HepG2 (cell line): ENCODE measurements around the gene ABHD12. TPM values are rescaled to one million over a fixed set of nuclear protein-coding genes. Genes with fewer than 3 reads are reported as not detected.
A peak's percentile ranks its signal among the peaks of the same experiment; 100 is the strongest.

ENCODE experiments used
- ADNP ChIP-seq: sonication (generic); formaldehyde crosslinking; IDR thresholded peaks from 2 replicates; pipeline ENCODE4 v1.4.0; 2020; ENCODE audit warnings: missing genetic modification reagents
- ARNT ChIP-seq: fragments of 450-650 bp; IDR thresholded peaks from 2 replicates; pipeline ENCODE4 v1.6.1; 2017
- ELF3 ChIP-seq: IDR thresholded peaks from 2 replicates; pipeline ENCODE4 v1.6.1; 2016; ENCODE audit warnings: missing genetic modification reagents, missing compliant biosample characterization
- IRX3 ChIP-seq: sonication (generic); formaldehyde crosslinking; IDR thresholded peaks from 2 replicates; pipeline ENCODE4 v1.8.1; 2023; ENCODE audit warnings: mild to moderate bottlenecking, low read depth, missing genetic modification reagents, borderline replicate concordance
- LCORL ChIP-seq, 2 experiments: fragments of 450-650 bp in 1 of 2; sonication (generic) in 1 of 2; formaldehyde crosslinking in 1 of 2; IDR thresholded peaks; 2 replicates each; pipeline versions ENCODE4 v1.5.0 to v1.6.1; 2017 to 2020; ENCODE audit warnings: antibody characterized with exemption in 1 of 2, missing genetic modification reagents in 1 of 2
- NRL ChIP-seq: sonication (generic); formaldehyde crosslinking; IDR thresholded peaks from 2 replicates; pipeline ENCODE4 v1.5.0; 2020; ENCODE audit warnings: missing genetic modification reagents, mild to moderate bottlenecking, moderate library complexity, borderline replicate concordance
- SMC3 ChIP-seq: IDR thresholded peaks from 2 replicates; pipeline ENCODE4 v1.6.1; 2011; ENCODE audit warnings: low read length, improper control_type of control experiment
- SP1 ChIP-seq, 2 experiments: fragments of 450-650 bp in 1 of 2; sonication (generic) in 1 of 2; formaldehyde crosslinking in 1 of 2; IDR thresholded peaks; 2 replicates each; pipeline versions ENCODE4 v1.4.0 to v1.6.1; 2016 to 2020; ENCODE audit warnings: missing genetic modification reagents in 1 of 2
- THYN1 ChIP-seq: sonication (generic); formaldehyde crosslinking; IDR thresholded peaks from 2 replicates; pipeline ENCODE4 v1.8.1; 2023; ENCODE audit warnings: low read depth, mild to moderate bottlenecking, moderate library complexity, missing genetic modification reagents, borderline replicate concordance
- UBTF ChIP-seq: sonication (generic); formaldehyde crosslinking; IDR thresholded peaks from 2 replicates; pipeline ENCODE4 v1.4.0; 2020; ENCODE audit warnings: mild to moderate bottlenecking, missing genetic modification reagents
- ZFP36 ChIP-seq: fragments of 150-350 bp; IDR thresholded peaks from 2 replicates; pipeline ENCODE4 v1.6.1; 2018; ENCODE audit warnings: borderline replicate concordance, low read length, low read depth; ENCODE audit not compliant: partially characterized antibody
- ZNF256 ChIP-seq: sonication (generic); formaldehyde crosslinking; conservative IDR thresholded peaks from 2 replicates; pipeline ENCODE4 v1.4.0; 2020; ENCODE audit warnings: missing genetic modification reagents
- ZNF333 ChIP-seq: sonication (generic); formaldehyde crosslinking; IDR thresholded peaks from 2 replicates; pipeline ENCODE4 v1.4.0; 2020; ENCODE audit warnings: mild to moderate bottlenecking, missing genetic modification reagents, borderline replicate concordance
- ZNF33A ChIP-seq: sonication (generic); formaldehyde crosslinking; IDR thresholded peaks from 2 replicates; pipeline ENCODE4 v1.5.1; 2020; ENCODE audit warnings: missing genetic modification reagents, mild to moderate bottlenecking, moderate library complexity, borderline replicate concordance
- ZNF362 ChIP-seq: sonication (generic); formaldehyde crosslinking; IDR thresholded peaks from 2 replicates; pipeline ENCODE4 v1.4.0; 2020; ENCODE audit warnings: missing genetic modification reagents, mild to moderate bottlenecking, borderline replicate concordance
- ZNF629 ChIP-seq: sonication (generic); formaldehyde crosslinking; conservative IDR thresholded peaks from 2 replicates; pipeline ENCODE4 v1.5.0; 2020; ENCODE audit warnings: missing genetic modification reagents
- polyA plus RNA-seq, 8 experiments: library from polyadenylated mRNA; depleted of rRNA in 3 of 8; stranded (reverse) in 7 of 8; unstranded in 1 of 8; fragments of >200 nt; fragmentation: Illumina TruSeq in 4 of 8; extraction: Trizol in 4 of 8; gene quantifications; 2 replicates each; pipeline versions ENCODE4 v1.2.1 to v1.2.3, GENCODE V29; 2011 to 2016; ENCODE audit warnings: low read depth in 4 of 8, missing spikeins in 1 of 8, mixed read lengths in 1 of 8; ENCODE audit not compliant: insufficient read depth in 1 of 8
- total RNA-seq, 5 experiments: library from RNA; depleted of rRNA; stranded (reverse); fragments of >200 nt; fragmentation: Illumina TruSeq; extraction: Trizol; gene quantifications; 2 replicates each; pipeline ENCODE4 v1.2.3, GENCODE V29; 2016; ENCODE audit warnings: low read depth in 1 of 5
- TF ChIP-seq, protein P1 (sequence below): sonication (generic); formaldehyde crosslinking; IDR thresholded peaks from 2 replicates; pipeline ENCODE4 v1.4.0; 2020; ENCODE audit warnings: mild to moderate bottlenecking, low read depth, missing genetic modification reagents
- TF ChIP-seq, protein P2 (sequence below): sonication (generic); formaldehyde crosslinking; IDR thresholded peaks from 2 replicates; pipeline ENCODE4 v1.5.1; 2020; ENCODE audit warnings: missing genetic modification reagents, mild to moderate bottlenecking, borderline replicate concordance
- TF ChIP-seq, protein P3 (sequence below): sonication (generic); formaldehyde crosslinking; IDR thresholded peaks from 2 replicates; pipeline ENCODE4 v1.4.0; 2020; ENCODE audit warnings: mild to moderate bottlenecking, missing genetic modification reagents
- TF ChIP-seq, protein P4 (sequence below): sonication (generic); formaldehyde crosslinking; IDR thresholded peaks from 2 replicates; pipeline ENCODE4 v1.4.0; 2020; ENCODE audit warnings: missing genetic modification reagents, low read depth, mild to moderate bottlenecking, borderline replicate concordance

ABHD12 gene
- total and polyA plus RNA-seq, 2 of the 13 experiments (the other 11 are each of a cell fraction or from before 2014, with no cell fraction given), result 23.5 to 72.1 TPM

DNA sequence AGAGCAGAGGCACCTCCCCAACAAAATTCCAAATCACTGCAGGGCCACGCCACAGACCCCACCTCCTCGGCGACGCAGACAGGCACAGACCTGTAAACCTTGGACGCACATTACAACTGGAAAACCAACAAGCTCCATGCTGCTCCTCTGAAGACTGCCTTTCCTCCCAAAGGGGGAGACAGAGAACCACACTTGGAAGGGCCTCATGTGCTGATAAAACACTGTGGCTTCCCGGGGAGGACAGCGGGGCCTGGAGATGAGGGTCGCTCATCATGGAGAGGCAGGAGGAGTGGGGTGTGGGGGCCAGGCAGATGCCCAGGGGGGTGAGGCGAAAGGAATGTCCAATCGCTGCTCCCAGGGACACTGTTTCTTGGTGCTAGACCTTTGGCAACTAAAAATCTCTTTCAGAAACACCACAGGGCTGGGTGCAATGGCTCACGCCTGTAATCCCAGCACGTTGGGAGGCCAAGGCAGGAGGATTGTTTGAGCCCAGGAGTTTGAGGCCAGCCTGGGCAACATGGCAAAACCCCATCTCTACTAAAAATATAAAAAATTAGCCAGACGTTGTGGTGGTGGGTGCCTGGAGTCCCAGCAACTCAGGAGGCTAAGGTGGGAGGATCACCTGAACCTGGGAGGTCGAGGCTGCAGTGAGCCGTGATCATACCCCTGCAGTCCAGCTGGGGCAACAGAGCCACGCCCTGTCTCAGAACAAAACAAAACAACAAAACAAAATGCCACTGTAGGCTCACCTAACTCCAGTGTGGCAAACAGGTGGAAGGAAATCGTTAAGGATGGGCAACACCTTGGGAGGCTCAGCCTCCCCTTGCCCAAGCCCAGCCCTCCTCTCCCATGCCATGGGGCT is 53.8 kb downstream of the ABHD12 start (continued):
- TF ChIP-seq NRL (CRISPR knock-in tag) (peak; percentile 94), LCORL (IDR thresholded peaks at IDR 0.05) (0 out of 2 replicates have a peak, but pooled peaks have one; percentile 12), LCORL (CRISPR knock-in tag; IDR thresholded peaks at IDR 0.05) (no peak), ARNT (no peak), ZFP36 (no peak), ZNF362 (CRISPR knock-in tag) (no peak), SP1 (IDR thresholded peaks at IDR 0.05) (no peak), SP1 (CRISPR knock-in tag; IDR thresholded peaks at IDR 0.05) (no peak; the same call in 1 of the 2 replicates), ZNF256 (no peak), SMC3 (peak; percentile 93), ADNP (no peak), ZNF629 (CRISPR knock-in tag) (no peak), ZNF33A (CRISPR knock-in tag) (no peak), ZNF333 (CRISPR knock-in tag) (no peak), UBTF (CRISPR knock-in tag) (no peak), THYN1 (CRISPR knock-in tag) (no peak), IRX3 (CRISPR knock-in tag) (no peak), ELF3 (CRISPR knock-in tag) (0 out of 2 replicates have a peak, but pooled peaks have one; percentile 35)
- TF ChIP-seq, protein P1, sequence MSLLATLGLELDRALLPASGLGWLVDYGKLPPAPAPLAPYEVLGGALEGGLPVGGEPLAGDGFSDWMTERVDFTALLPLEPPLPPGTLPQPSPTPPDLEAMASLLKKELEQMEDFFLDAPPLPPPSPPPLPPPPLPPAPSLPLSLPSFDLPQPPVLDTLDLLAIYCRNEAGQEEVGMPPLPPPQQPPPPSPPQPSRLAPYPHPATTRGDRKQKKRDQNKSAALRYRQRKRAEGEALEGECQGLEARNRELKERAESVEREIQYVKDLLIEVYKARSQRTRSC (CRISPR knock-in tag), result no peak
- TF ChIP-seq, protein P2, sequence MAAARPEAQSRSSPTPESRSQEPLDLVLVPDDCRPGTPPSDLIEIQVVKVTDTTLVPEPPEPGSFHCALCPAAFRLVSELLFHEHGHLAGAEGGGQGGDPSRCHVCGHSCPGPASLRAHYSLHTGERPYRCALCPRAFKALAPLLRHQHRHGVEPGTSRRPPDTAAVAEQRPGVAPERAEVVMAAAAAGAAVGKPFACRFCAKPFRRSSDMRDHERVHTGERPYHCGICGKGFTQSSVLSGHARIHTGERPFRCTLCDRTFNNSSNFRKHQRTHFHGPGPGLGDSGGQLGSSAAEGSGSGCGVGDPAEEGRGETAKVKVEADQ (CRISPR knock-in tag), result no peak
- TF ChIP-seq, protein P3, sequence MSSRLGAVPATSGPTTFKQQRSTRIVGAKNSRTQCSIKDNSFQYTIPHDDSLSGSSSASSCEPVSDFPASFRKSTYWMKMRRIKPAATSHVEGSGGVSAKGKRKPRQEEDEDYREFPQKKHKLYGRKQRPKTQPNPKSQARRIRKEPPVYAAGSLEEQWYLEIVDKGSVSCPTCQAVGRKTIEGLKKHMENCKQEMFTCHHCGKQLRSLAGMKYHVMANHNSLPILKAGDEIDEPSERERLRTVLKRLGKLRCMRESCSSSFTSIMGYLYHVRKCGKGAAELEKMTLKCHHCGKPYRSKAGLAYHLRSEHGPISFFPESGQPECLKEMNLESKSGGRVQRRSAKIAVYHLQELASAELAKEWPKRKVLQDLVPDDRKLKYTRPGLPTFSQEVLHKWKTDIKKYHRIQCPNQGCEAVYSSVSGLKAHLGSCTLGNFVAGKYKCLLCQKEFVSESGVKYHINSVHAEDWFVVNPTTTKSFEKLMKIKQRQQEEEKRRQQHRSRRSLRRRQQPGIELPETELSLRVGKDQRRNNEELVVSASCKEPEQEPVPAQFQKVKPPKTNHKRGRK (CRISPR knock-in tag), result no peak
- TF ChIP-seq, protein P4, sequence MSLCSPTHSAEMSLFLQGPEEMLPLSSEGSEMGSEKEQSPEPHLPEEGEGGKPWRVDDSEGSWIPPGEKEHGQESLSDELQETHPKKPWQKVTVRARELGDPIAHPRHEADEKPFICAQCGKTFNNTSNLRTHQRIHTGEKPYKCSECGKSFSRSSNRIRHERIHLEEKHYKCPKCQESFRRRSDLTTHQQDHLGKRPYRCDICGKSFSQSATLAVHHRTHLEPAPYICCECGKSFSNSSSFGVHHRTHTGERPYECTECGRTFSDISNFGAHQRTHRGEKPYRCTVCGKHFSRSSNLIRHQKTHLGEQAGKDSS, result no peak
